GM12878 (cell line): ENCODE measurements around the gene HLA-DPB1. TPM values are rescaled to one million over a fixed set of nuclear protein-coding genes. Genes with fewer than 3 reads are reported as not detected.

Experiments
- BACH1 ChIP-seq: fragments of 450-650 bp; IDR thresholded peaks from 2 replicates; pipeline ENCODE4 v1.6.1; 2017; ENCODE audit warnings: mild to moderate bottlenecking, borderline replicate concordance
- CBFB ChIP-seq: IDR thresholded peaks from 2 replicates; pipeline ENCODE4 v1.6.1; 2016; ENCODE audit warnings: antibody characterized with exemption, low read depth
- CHD2 ChIP-seq: IDR thresholded peaks from 2 replicates; pipeline ENCODE4 v1.6.1; 2011; ENCODE audit warnings: low read depth, low read length, improper control_type of control experiment, borderline replicate concordance
- EED ChIP-seq: sonication (generic); IDR thresholded peaks from 2 replicates; pipeline ENCODE4 v1.6.1; 2016; ENCODE audit warnings: antibody characterized with exemption, low read depth
- EP300 ChIP-seq, 2 experiments: fragments of 150-350 bp in 1 of 2; IDR thresholded peaks; 2 replicates each; pipeline ENCODE4 v1.6.1; 2011 to 2012; ENCODE audit warnings: low read depth in 2 of 2, low read length in 2 of 2, borderline replicate concordance in 1 of 2, improper control_type of control experiment in 1 of 2, inconsistent platforms in 1 of 2; ENCODE audit not compliant: control insufficient read depth in 1 of 2
- NBN ChIP-seq: fragments of 450-650 bp; IDR thresholded peaks from 2 replicates; pipeline ENCODE4 v1.6.1; 2016
- NFYB ChIP-seq: IDR thresholded peaks from 2 replicates; pipeline ENCODE4 v1.6.1; 2011; ENCODE audit warnings: low read depth, mild to moderate bottlenecking, low read length, improper control_type of control experiment, moderate library complexity; ENCODE audit not compliant: insufficient read depth
- NR2C1 ChIP-seq: fragments of 450-650 bp; IDR thresholded peaks from 2 replicates; pipeline ENCODE4 v1.6.1; 2017; ENCODE audit warnings: antibody characterized with exemption, mild to moderate bottlenecking, moderate library complexity
- PAX5 ChIP-seq: IDR thresholded peaks from 2 replicates; pipeline ENCODE4 v1.6.1; 2011; ENCODE audit warnings: low read depth, low read length, borderline replicate concordance
- POLR2A ChIP-seq: IDR thresholded peaks from 2 replicates; pipeline ENCODE4 v1.6.1; 2011; ENCODE audit warnings: low read depth, mild to moderate bottlenecking, low read length
- RAD21 ChIP-seq: IDR thresholded peaks from 2 replicates; pipeline ENCODE4 v1.6.1; 2011; ENCODE audit warnings: mild to moderate bottlenecking, low read depth, low read length, moderate library complexity; ENCODE audit not compliant: insufficient read depth
- SIN3A ChIP-seq: IDR thresholded peaks from 2 replicates; pipeline ENCODE4 v1.6.1; 2012; ENCODE audit warnings: low read depth, low read length, improper control_type of control experiment
- YY1 ChIP-seq: IDR thresholded peaks from 2 replicates; pipeline ENCODE4 v1.6.1; 2011; ENCODE audit warnings: low read depth, mild to moderate bottlenecking, low read length
- ZNF24 ChIP-seq: fragments of 450-650 bp; IDR thresholded peaks from 2 replicates; pipeline ENCODE4 v1.6.1; 2017; ENCODE audit warnings: antibody characterized with exemption, mild to moderate bottlenecking
- polyA plus RNA-seq, 11 experiments: library from polyadenylated mRNA; depleted of rRNA in 4 of 11; unstranded in 6 of 11; stranded (reverse) in 5 of 11; fragments of >200 nt; fragmentation: Nextera tagmentation in 4 of 11; fragmentation: Illumina TruSeq in 1 of 11; extraction: Ambion mirVana in 4 of 11; extraction: Trizol in 1 of 11; gene quantifications; 1 replicate in 1 of 11; 2 replicates in 10 of 11; pipeline versions ENCODE4 v1.2.1 to v1.2.3, GENCODE V29; 2011 to 2016; ENCODE audit warnings: inconsistent platforms in 2 of 11, missing spikeins in 2 of 11, low read depth in 1 of 11
- total RNA-seq, 4 experiments: library from RNA; depleted of rRNA in 3 of 4; stranded (reverse); fragments of >200 nt in 3 of 4; fragmentation: Illumina TruSeq in 1 of 4; extraction: Trizol in 1 of 4; gene quantifications; 2 replicates each; pipeline versions ENCODE4 v1.2.1 to v1.2.3, GENCODE V29; 2013 to 2021
- TF ChIP-seq, protein P1 (sequence below): IDR thresholded peaks from 2 replicates; pipeline ENCODE4 v1.6.1; 2011; ENCODE audit warnings: low read depth, low read length, improper control_type of control experiment, borderline replicate concordance
- TF ChIP-seq, protein P2 (sequence below): IDR thresholded peaks from 2 replicates; pipeline ENCODE4 v1.6.1; 2012; ENCODE audit warnings: low read length, inconsistent platforms
- TF ChIP-seq, protein P3 (sequence below): fragments of 450-650 bp; IDR thresholded peaks from 2 replicates; pipeline ENCODE4 v1.6.1; 2018; ENCODE audit warnings: borderline replicate concordance, mild to moderate bottlenecking; ENCODE audit not compliant: partially characterized antibody
- TF ChIP-seq, protein P4 (sequence below): IDR thresholded peaks from 2 replicates; pipeline ENCODE4 v1.6.1; 2011; ENCODE audit warnings: low read depth, mild to moderate bottlenecking, low read length, moderate library complexity, borderline replicate concordance; ENCODE audit errors: extremely low read depth

The HLA-DPB1 gene
- total and polyA plus RNA-seq, 10 of the 15 experiments (the other 5 are each of a cell fraction or from before 2014, with no cell fraction given) = 101 to 675 (median 352) TPM

DNA sequence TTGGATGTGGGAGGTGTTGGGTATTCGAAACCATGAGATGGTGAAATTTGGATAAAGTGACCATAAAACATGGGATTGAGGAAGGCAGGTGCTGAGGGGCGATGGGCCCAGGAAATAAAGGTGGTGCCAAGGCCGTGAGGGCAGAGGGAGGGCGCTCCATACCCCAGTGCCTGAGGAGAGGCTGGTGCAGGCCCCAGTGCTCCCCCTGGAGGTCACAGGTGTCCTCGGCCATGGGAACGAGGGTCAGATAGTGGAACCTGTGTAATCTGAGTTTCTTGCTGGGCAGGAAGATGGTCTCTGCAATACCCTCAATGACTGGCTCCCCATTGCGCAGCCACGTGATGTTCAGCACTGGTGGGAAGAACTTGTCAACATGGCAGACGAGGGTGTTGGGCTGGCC, 16.2 kb downstream of the HLA-DPB1 start (continued):
- TF ChIP-seq CBFB (no peak), PAX5 (0 out of 2 replicates have a peak, but pooled peaks have one; percentile 22), CHD2 (no peak), NR2C1 (no peak), NBN (no peak), BACH1 (0 out of 2 replicates have a peak, but pooled peaks have one; percentile 21), RAD21 (peak; percentile 58), YY1 (peak; percentile 68), NFYB (no peak), ZNF24 (no peak), EP300 (IDR thresholded peaks at IDR 0.05; ENCODE audit: borderline replicate concordance in 1 of 2, control insufficient read depth in 1 of 2, low read depth in 2 of 2, low read length in 2 of 2) (no peak), SIN3A (no peak), EED (no peak), POLR2A (0 out of 2 replicates have a peak, but pooled peaks have one; percentile 41)
- TF ChIP-seq, protein P1, sequence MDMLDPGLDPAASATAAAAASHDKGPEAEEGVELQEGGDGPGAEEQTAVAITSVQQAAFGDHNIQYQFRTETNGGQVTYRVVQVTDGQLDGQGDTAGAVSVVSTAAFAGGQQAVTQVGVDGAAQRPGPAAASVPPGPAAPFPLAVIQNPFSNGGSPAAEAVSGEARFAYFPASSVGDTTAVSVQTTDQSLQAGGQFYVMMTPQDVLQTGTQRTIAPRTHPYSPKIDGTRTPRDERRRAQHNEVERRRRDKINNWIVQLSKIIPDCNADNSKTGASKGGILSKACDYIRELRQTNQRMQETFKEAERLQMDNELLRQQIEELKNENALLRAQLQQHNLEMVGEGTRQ = no peak
- TF ChIP-seq, protein P2, sequence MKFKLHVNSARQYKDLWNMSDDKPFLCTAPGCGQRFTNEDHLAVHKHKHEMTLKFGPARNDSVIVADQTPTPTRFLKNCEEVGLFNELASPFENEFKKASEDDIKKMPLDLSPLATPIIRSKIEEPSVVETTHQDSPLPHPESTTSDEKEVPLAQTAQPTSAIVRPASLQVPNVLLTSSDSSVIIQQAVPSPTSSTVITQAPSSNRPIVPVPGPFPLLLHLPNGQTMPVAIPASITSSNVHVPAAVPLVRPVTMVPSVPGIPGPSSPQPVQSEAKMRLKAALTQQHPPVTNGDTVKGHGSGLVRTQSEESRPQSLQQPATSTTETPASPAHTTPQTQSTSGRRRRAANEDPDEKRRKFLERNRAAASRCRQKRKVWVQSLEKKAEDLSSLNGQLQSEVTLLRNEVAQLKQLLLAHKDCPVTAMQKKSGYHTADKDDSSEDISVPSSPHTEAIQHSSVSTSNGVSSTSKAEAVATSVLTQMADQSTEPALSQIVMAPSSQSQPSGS = no peak
- TF ChIP-seq, protein P3, sequence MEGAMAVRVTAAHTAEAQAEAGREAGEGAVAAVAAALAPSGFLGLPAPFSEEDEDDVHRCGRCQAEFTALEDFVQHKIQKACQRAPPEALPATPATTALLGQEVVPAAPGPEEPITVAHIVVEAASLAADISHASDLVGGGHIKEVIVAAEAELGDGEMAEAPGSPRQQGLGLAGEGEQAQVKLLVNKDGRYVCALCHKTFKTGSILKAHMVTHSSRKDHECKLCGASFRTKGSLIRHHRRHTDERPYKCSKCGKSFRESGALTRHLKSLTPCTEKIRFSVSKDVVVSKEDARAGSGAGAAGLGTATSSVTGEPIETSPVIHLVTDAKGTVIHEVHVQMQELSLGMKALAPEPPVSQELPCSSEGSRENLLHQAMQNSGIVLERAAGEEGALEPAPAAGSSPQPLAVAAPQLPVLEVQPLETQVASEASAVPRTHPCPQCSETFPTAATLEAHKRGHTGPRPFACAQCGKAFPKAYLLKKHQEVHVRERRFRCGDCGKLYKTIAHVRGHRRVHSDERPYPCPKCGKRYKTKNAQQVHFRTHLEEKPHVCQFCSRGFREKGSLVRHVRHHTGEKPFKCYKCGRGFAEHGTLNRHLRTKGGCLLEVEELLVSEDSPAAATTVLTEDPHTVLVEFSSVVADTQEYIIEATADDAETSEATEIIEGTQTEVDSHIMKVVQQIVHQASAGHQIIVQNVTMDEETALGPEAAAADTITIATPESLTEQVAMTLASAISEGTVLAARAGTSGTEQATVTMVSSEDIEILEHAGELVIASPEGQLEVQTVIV = no peak
- TF ChIP-seq, protein P4, sequence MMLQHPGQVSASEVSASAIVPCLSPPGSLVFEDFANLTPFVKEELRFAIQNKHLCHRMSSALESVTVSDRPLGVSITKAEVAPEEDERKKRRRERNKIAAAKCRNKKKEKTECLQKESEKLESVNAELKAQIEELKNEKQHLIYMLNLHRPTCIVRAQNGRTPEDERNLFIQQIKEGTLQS = no peak
- TF ChIP-seq, all 136 proteins: peak for 9
